Ramos (cell line): ENCODE results near the gene RPL31.

ENCODE experiments used
- in situ Hi-C: fragments of 300-500 bp; cut with MboI; formaldehyde crosslinking; loops from one replicate; pipeline ENCODE4 v1.14.3; 2022; ENCODE audit warnings: low sequenced_read_pairs; ENCODE audit not compliant: unreplicated experiment

The RPL31 gene

DNA sequence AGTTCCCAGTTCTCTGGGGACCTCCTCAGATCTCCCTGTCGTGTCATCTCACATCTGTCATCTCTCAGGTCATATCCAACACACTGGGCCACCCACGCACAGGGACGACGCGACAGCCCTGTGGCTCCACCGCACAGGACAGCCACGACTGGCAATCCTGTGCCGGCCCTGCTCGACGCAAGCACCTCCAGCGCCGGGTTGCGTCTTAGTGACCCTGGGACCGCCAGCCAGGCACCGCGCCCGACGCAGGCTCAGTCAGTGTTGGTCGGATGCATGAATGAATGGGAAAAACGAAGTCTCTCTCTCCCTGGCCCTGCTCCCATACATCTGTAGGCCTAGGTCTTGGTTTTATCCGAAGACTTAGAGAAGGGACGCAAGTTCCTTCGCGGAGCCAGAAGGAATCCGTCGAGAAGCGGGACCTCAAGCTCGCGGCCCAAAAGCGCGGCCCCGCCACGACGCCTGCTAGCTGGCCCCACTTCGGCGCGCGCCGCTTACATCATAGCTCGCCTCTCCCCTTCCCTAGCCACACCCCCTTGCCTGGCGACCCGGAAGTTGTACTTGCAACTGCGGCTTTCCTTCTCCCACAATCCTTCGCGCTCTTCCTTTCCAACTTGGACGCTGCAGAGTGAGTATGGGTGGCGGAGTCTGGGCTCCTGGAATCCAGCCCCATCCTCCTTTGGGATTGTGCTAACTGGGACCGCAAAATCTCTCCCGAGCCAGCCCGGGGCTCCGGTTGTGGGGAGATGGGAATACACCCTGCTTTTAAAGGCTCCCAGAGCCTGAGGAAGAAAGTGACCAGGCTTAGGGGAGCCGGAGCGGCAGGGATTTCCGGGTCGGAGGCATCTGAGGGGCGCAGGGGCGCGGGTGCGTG, at the start of gene RPL31:
Gene RPL31 (plus strand): TSS at position 599 of the 871 bp plus-strand sequence. CDS start 413 bp downstream, outside the sequence.
- in situ Hi-C loops: no loop called here

DNA sequence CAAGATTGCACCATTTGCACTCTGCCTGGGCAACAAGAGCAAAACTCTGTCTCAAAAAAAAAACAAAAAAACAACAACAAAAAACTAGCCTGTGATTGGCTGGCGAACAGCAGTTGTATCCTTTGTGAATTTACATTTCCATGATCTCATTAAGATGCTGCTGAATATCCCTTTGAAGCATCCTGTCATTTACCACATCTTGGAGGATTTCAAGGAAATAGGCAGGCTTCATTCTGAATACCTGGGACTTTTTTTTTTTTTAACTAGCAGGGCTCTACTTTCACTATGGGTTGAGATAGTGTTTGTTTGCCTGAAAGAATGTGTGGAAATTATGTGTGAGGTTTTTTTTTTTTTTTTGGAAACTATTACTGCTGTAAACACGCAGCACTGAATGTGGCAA, 49.6 kb upstream of the RPL31 start:
- in situ Hi-C loops: no loop called here

- in situ Hi-C loops: no loop called here
Measured at GRCh38 chr2:100953406-100954043, 48.6 kb upstream of the RPL31 start.

DNA sequence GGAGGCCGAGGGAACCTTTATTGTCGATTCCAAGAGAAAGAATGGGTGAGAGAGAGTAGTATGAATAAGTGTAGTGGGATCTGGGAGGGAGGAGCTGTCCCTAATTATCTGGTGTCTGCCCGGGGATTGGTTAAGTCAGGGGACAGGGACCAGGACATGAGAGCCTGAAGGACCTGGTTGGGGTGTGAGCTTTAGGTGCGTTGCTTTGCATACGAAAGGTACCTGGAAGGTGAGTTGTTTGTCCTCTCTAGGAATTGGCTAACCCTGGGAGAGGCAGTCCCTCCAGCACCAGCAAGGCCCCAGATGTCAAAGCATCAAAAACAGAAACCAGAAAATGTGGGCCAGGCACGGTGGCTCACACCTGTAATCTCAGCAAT, 48.1 kb upstream of the RPL31 start:
- in situ Hi-C loops: no loop called here

- in situ Hi-C loops: no loop called here
Measured at GRCh38 chr2:100955226-100955625, 46.9 kb upstream of the RPL31 start.

GRCh38 chr2:100956081-100956480, 46.0 kb upstream of the RPL31 start:
- in situ Hi-C loops: no loop called here

GRCh38 chr2:100957996-100958653, 44.0 kb upstream of the RPL31 start:
- in situ Hi-C loops: no loop called here

DNA sequence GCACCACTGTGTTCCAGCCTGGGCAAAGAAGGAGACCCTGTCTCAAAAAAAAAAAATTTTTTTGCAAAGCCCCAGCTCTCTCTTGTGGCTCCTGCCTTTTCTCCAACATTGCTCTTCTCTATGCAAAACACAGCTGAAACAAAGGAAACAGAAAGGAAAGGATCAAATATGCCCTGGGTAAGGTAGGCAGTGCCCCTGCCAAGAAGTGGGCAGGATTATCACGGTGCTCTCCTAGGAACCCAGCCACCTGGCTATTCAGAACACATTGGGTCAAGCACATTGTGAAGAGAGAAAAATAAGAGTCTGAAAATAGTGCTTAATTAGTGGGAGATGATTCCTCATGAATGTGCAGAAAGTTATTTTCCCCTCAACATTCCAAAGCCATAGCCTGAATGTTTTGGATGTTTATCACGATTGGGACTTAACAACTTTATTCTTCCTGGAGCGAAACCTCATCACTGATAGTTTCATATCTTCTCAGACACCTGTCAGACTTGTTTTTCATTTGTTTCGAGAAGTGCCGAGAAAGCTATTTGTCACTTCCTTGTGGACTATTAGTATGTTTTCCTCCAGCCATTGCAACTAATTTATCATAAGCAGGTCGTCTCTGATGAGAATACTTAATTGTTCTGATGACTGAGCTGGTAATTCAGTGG, 42.7 kb upstream of the RPL31 start:
- in situ Hi-C loops: no loop called here

- in situ Hi-C loops: no loop called here
Measured at GRCh38 chr2:100960688-100961087, 41.4 kb upstream of the RPL31 start.

DNA sequence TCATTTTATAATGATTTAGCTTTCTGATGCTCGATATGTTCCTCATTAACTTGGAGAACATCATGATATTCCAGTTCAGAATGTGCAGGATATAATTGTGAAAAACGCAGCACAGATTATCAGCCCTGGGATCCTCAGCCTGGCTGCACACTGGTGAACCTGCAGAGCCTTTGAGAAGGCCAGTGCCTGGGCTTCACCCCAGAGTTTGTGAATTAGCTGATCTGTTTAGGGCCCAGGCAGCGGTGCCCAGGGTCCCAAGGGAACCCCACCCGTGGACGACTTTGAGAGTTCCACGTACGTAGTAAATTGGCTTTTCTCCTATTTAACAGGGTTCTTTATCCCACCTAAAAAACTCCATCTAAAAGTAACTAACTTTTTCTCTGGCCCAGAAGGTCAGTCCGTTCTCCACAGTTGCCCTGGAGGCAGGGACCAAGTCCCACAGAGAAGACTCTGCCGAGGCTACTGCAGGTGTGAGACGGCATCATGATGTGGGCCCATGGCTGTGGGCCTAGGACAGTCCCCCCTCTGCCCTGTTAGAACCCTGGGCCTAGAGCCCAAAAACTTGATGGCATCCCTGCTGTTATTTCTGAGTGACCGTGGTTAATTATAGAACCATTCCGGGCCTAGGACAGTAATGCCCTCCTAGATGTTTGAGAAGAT, 39.6 kb upstream of the RPL31 start:
- in situ Hi-C loops: no loop called here

GRCh38 chr2:100963026-100963375, 39.1 kb upstream of the RPL31 start:
- in situ Hi-C loops: no loop called here

GRCh38 chr2:100964222-100964621, 37.9 kb upstream of the RPL31 start:
- in situ Hi-C loops: no loop called here

- in situ Hi-C loops: no loop called here
Measured at GRCh38 chr2:100964681-100965169, 37.4 kb upstream of the RPL31 start.

GRCh38 chr2:100965596-100965995, 36.5 kb upstream of the RPL31 start:
- in situ Hi-C loops: no loop called here

DNA sequence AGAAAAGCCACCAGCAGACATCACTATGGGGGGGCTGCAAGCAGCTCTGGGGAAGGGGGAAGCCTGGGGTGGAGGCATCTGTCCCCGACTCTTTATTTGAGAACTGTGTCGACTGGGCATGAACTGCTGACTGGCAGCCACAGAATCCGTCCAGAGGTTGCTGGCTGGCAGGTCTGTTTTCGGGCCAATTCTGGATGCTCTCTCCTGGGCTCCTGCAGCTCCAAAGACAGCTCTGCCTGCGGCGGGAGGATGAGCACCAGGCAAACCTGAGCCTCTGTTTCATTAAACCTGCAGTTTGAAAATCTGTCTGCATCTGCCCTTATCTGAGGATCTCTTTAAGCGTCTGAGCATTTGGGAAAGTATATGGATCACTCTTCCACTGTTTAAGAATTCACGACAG, 34.4 kb upstream of the RPL31 start:
- in situ Hi-C loops: no loop called here

GRCh38 chr2:100968146-100969145, 33.6 kb upstream of the RPL31 start:
- in situ Hi-C loops: no loop called here

GRCh38 chr2:100969998-100970397, 32.1 kb upstream of the RPL31 start:
- in situ Hi-C loops: no loop called here

DNA sequence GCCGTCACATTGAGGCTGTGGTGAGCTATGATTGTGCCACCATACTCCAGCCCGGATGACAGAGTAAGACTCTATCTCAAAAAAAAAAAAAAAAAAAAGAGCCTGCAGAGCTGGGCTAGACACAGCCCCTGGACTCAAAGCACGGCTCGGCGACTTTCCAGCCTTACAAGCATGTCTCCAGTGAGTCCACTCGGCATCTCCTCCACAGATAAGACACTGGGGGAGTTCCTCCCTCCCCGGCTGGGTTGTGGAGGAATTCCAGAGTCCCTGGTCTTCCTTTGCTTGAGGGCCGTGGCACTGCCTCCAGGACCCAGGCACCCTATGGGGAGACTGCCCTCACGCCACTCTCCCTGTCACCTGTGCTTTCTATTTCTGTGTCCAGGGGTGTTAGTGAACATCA, 30.9 kb upstream of the RPL31 start:
- in situ Hi-C loops: no loop called here

DNA sequence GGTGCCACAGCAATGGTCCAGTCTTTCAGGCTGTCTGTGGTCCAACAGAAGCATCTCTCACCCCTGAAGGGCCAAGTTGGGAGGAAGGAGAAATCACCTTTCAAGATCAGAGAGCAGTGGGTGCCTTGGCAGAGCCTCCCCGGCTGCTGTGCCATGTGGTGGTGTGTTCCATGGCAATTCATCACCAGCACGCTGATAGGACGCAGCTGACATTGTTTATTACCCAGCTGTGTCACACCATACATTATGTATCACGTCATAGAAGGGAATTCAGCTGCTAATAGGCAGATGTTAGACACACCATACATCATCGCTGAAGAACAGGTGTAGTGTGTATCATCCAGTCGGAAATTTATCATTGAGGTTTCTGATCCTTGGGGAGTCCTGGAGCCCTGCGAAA, 29.6 kb upstream of the RPL31 start:
- in situ Hi-C loops: no loop called here
